HepG2 (cell line): Measurements from ENCODE around the gene ABCC10. TPM values are rescaled to one million over a fixed set of nuclear protein-coding genes. Genes with fewer than 3 reads are reported as not detected.

Source experiments
- AGO2 ChIP-seq: fragments of 200-400 bp; formaldehyde crosslinking; optimal IDR thresholded peaks from 2 replicates; pipeline ENCODE3; 2017; ENCODE audit warnings: mild to moderate bottlenecking, low read depth, low read length, moderate library complexity
- BCLAF1 ChIP-seq: fragments of 450-650 bp; IDR thresholded peaks from 2 replicates; pipeline ENCODE4 v1.6.1; 2017; ENCODE audit warnings: mild to moderate bottlenecking
- ESRRA ChIP-seq: sonication (generic); formaldehyde crosslinking; IDR thresholded peaks from 2 replicates; pipeline ENCODE4 v1.5.1; 2020; ENCODE audit warnings: mild to moderate bottlenecking, low read depth, missing genetic modification reagents
- FOXA1 ChIP-seq, 2 experiments: fragments of 450-650 bp in 1 of 2; sonication (generic) in 1 of 2; formaldehyde crosslinking in 1 of 2; IDR thresholded peaks; 2 replicates each; pipeline versions ENCODE4 v1.4.0 to v1.6.1; 2016 to 2020; ENCODE audit warnings: missing genetic modification reagents in 1 of 2
- GATA4 ChIP-seq: sonication (generic); IDR thresholded peaks from 2 replicates; pipeline ENCODE4 v1.6.1; 2016; ENCODE audit warnings: antibody characterized with exemption, low read depth, borderline replicate concordance
- KLF13 ChIP-seq: sonication (generic); formaldehyde crosslinking; IDR thresholded peaks from 2 replicates; pipeline ENCODE4 v1.4.0; 2020; ENCODE audit warnings: mild to moderate bottlenecking, missing genetic modification reagents
- NFE2L2 ChIP-seq: fragments of 150-350 bp; IDR thresholded peaks from 2 replicates; pipeline ENCODE4 v1.6.1; 2014; ENCODE audit warnings: low read length
- NFIC ChIP-seq: IDR thresholded peaks from 2 replicates; pipeline ENCODE4 v1.6.1; 2012; ENCODE audit warnings: mild to moderate bottlenecking, low read length, inconsistent platforms
- PLRG1 ChIP-seq: fragments of 450-650 bp; conservative IDR thresholded peaks from 2 replicates; pipeline ENCODE4 v1.6.1; 2016
- REPIN1 ChIP-seq: sonication (generic); formaldehyde crosslinking; IDR thresholded peaks from 2 replicates; pipeline ENCODE4 v1.8.0; 2022; ENCODE audit warnings: missing genetic modification reagents, low read depth, mild to moderate bottlenecking, borderline replicate concordance
- RFX1 ChIP-seq: fragments of 450-650 bp; IDR thresholded peaks from 2 replicates; pipeline ENCODE4 v1.6.1; 2017
- SMAD1 ChIP-seq: sonication (generic); formaldehyde crosslinking; IDR thresholded peaks from 2 replicates; pipeline ENCODE4 v1.4.0; 2020; ENCODE audit warnings: missing genetic modification reagents, low read depth, mild to moderate bottlenecking, borderline replicate concordance
- SP5 ChIP-seq: IDR thresholded peaks from 2 replicates; pipeline ENCODE4 v1.6.1; 2016; ENCODE audit warnings: low read depth, borderline replicate concordance
- SYNCRIP ChIP-seq: fragments of 200-400 bp; formaldehyde crosslinking; IDR thresholded peaks from 2 replicates; pipeline ENCODE4 v1.6.1; 2018; ENCODE audit warnings: mild to moderate bottlenecking, low read depth, low read length; ENCODE audit not compliant: insufficient read depth
- TAF1 ChIP-seq: sonication (generic); formaldehyde crosslinking; IDR thresholded peaks from 2 replicates; pipeline ENCODE4 v1.4.0; 2020; ENCODE audit warnings: missing genetic modification reagents
- WIZ ChIP-seq: sonication (generic); formaldehyde crosslinking; IDR thresholded peaks from 2 replicates; pipeline ENCODE4 v1.5.1; 2020; ENCODE audit warnings: mild to moderate bottlenecking, missing genetic modification reagents
- ZIK1 ChIP-seq: sonication (generic); formaldehyde crosslinking; IDR thresholded peaks from 2 replicates; pipeline ENCODE4 v1.5.0; 2020; ENCODE audit warnings: mild to moderate bottlenecking, low read depth, missing genetic modification reagents, borderline replicate concordance
- ZNF329 ChIP-seq: sonication (generic); formaldehyde crosslinking; IDR thresholded peaks from 2 replicates; pipeline ENCODE4 v1.9.0; 2021; ENCODE audit warnings: low read depth, mild to moderate bottlenecking, missing genetic modification reagents
- ZNF337 ChIP-seq: sonication (generic); formaldehyde crosslinking; IDR thresholded peaks from 2 replicates; pipeline ENCODE4 v1.5.1; 2020; ENCODE audit warnings: missing genetic modification reagents, low read depth, mild to moderate bottlenecking, borderline replicate concordance
- ZNF510 ChIP-seq: sonication (generic); formaldehyde crosslinking; IDR thresholded peaks from 2 replicates; pipeline ENCODE4 v1.4.0; 2020; ENCODE audit warnings: low read depth, mild to moderate bottlenecking, missing genetic modification reagents
- ZNF746 ChIP-seq: sonication (generic); formaldehyde crosslinking; IDR thresholded peaks from 2 replicates; pipeline ENCODE4 v1.8.0; 2022; ENCODE audit warnings: mild to moderate bottlenecking, missing genetic modification reagents
- polyA plus RNA-seq, 8 experiments: library from polyadenylated mRNA; depleted of rRNA in 3 of 8; stranded (reverse) in 7 of 8; unstranded in 1 of 8; fragments of >200 nt; fragmentation: Illumina TruSeq in 4 of 8; extraction: Trizol in 4 of 8; gene quantifications; 2 replicates each; pipeline versions ENCODE4 v1.2.1 to v1.2.3, GENCODE V29; 2011 to 2016; ENCODE audit warnings: low read depth in 4 of 8, missing spikeins in 1 of 8, mixed read lengths in 1 of 8; ENCODE audit not compliant: insufficient read depth in 1 of 8
- total RNA-seq, 5 experiments: library from RNA; depleted of rRNA; stranded (reverse); fragments of >200 nt; fragmentation: Illumina TruSeq; extraction: Trizol; gene quantifications; 2 replicates each; pipeline ENCODE4 v1.2.3, GENCODE V29; 2016; ENCODE audit warnings: low read depth in 1 of 5
- TF ChIP-seq, protein P1 (sequence below): sonication (generic); formaldehyde crosslinking; IDR thresholded peaks from 2 replicates; pipeline ENCODE4 v1.4.0; 2020; ENCODE audit warnings: mild to moderate bottlenecking, missing genetic modification reagents
- TF ChIP-seq, protein P2 (sequence below): IDR thresholded peaks from 2 replicates; pipeline ENCODE4 v1.6.1; 2016; ENCODE audit warnings: missing compliant biosample characterization, missing genetic modification reagents, borderline replicate concordance

ABCC10 gene
- total and polyA plus RNA-seq, 2 of the 13 experiments (the other 11 are each of a cell fraction or from before 2014, with no cell fraction given) = 16.0 to 24.3 TPM

- TF ChIP-seq BCLAF1 (no peak), KLF13 (no peak), NFE2L2 (no peak; the same call in 1 of the 2 replicates), ZNF329 (CRISPR knock-in tag) (0 out of 2 replicates have a peak, but pooled peaks have one; percentile 22), NFIC (no peak), SYNCRIP (no peak), GATA4 (no peak; the same call in 1 of the 2 replicates), REPIN1 (CRISPR knock-in tag) (no peak), PLRG1 (no peak), ESRRA (CRISPR knock-in tag) (peak; percentile 53; the same call in 1 of the 2 replicates), WIZ (CRISPR knock-in tag) (no peak), ZNF337 (CRISPR knock-in tag) (peak; percentile 92; the same call in 1 of the 2 replicates), TAF1 (CRISPR knock-in tag) (peak; percentile 74; the same call in 1 of the 2 replicates), ZIK1 (0 out of 2 replicates have a peak, but pooled peaks have one; percentile 50), ZNF510 (CRISPR knock-in tag) (peak; percentile 94), SMAD1 (CRISPR knock-in tag) (no peak; the same call in 1 of the 2 replicates), ZNF746 (CRISPR knock-in tag) (no peak; the same call in 1 of the 2 replicates), RFX1 (no peak), FOXA1 (IDR thresholded peaks at IDR 0.05) (no peak), FOXA1 (CRISPR knock-in tag; IDR thresholded peaks at IDR 0.05) (0 out of 2 replicates have a peak, but pooled peaks have one; percentile 20), AGO2 (peak; percentile 79), SP5 (peak; percentile 67)
- TF ChIP-seq, protein P1, sequence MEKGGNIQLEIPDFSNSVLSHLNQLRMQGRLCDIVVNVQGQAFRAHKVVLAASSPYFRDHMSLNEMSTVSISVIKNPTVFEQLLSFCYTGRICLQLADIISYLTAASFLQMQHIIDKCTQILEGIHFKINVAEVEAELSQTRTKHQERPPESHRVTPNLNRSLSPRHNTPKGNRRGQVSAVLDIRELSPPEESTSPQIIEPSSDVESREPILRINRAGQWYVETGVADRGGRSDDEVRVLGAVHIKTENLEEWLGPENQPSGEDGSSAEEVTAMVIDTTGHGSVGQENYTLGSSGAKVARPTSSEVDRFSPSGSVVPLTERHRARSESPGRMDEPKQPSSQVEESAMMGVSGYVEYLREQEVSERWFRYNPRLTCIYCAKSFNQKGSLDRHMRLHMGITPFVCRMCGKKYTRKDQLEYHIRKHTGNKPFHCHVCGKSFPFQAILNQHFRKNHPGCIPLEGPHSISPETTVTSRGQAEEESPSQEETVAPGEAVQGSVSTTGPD (CRISPR knock-in tag) = peak; percentile 85
- TF ChIP-seq, protein P2, sequence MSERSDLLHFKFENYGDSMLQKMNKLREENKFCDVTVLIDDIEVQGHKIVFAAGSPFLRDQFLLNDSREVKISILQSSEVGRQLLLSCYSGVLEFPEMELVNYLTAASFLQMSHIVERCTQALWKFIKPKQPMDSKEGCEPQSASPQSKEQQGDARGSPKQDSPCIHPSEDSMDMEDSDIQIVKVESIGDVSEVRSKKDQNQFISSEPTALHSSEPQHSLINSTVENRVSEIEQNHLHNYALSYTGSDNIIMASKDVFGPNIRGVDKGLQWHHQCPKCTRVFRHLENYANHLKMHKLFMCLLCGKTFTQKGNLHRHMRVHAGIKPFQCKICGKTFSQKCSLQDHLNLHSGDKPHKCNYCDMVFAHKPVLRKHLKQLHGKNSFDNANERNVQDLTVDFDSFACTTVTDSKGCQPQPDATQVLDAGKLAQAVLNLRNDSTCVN (CRISPR knock-in tag) = peak; percentile 44; the same call in 1 of the 2 replicates
Measured at GRCh38 chr6:43427406-43428111, at the start of gene ABCC10 (continued).
